ENCODE measurements around the gene CACTIN.

DNA sequence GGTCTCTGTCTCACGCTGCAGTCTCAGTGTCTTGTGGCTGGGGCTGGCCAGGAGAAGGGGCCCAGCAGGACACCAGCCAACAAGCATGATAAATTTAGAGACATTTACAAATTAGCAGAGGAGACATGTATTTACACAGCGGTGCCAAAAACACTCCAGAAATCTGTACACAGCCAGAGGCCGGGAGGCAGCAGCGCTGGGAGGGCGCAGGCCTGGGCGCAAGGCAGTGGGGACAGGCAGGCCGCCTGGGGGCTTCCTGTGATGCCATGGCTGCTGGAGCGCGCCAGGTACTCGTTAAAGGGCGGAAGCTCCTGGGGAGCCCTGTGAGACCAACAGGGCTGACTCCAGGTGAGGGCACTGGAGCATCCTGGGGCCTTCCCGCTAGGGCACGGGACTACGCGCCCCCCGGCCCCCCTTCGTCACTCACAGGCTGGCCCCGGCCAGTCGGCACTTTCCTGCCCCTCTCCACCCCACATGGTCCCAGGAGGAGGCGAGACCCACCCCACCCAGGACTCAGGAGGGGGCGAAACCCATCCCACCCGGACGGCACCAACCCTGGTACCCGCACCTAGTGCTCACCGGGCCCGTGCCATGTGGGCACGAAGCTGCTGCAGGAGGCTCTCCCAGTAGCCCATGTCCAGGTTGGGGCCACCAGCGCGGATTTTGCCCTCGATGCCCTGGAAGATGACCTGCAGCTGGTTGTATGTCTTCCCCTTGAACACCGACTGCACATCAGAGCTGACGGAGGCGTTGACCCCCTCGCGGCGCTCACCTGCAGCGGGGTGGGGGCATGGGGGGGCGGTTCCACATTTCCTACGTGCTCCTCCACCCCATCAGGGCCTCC is 12.6 kb downstream of the CACTIN start:
- TF ChIP-seq POLR2A (IDR thresholded peaks at IDR 0.05) = no peak
- TF ChIP-seq, protein P1, sequence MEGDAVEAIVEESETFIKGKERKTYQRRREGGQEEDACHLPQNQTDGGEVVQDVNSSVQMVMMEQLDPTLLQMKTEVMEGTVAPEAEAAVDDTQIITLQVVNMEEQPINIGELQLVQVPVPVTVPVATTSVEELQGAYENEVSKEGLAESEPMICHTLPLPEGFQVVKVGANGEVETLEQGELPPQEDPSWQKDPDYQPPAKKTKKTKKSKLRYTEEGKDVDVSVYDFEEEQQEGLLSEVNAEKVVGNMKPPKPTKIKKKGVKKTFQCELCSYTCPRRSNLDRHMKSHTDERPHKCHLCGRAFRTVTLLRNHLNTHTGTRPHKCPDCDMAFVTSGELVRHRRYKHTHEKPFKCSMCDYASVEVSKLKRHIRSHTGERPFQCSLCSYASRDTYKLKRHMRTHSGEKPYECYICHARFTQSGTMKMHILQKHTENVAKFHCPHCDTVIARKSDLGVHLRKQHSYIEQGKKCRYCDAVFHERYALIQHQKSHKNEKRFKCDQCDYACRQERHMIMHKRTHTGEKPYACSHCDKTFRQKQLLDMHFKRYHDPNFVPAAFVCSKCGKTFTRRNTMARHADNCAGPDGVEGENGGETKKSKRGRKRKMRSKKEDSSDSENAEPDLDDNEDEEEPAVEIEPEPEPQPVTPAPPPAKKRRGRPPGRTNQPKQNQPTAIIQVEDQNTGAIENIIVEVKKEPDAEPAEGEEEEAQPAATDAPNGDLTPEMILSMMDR (IDR thresholded peaks at IDR 0.05) = no peak

Measured in lower leg skin (tissue), 3 donors.